ENCODE measurements around the gene ATRNL1.

Gene ATRNL1

DNA sequence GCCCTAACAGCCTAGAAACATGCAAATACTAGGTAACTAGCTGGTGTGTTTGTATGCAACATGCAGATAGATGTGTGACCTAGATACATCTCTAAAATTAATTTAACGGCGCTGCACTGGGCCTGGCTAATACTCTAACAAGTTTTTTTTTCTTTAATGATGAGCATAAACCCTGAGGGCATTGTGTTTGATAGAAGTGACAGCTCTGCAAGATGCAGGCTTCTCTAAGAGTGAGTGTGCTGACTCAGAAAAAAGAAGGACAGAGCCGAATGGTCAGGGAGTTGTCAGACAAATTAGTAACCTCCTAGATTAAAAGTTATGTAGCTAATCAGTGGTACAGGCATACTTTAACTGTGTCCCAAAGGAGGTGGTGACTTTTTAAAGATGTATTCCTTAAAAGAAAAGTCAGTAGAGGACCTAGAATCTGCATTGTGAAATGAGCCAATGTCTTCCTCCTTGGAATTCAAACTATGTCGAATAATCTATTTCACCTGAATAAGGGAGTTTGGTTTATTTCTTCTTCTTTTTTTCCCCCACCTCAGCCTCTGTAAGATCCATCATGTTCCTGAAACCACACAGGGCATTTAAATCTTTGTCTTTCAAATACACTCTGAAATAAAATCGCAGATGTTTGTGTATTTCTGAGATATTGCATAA, 864.7 kb downstream of the ATRNL1 start:
- no peak for DNase-seq

DNA sequence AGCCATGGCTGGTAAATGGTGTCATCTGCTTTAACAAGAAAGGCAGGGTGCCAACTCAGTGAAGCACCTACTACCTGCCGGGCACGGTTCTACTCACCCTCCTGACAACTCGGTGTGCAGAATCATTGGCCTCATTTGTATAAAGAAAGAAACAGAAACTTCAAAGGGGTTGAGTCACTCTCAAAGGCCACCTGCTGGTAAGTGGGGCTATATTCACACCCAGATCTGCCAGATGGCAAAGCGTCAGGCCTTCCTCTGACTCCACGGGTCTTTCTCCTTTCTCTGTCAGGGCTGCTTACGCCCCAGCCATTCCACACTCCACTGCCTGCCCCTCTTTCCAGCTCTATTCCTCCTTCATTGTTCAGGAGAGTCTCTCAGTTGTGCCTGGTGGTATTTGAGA, 870.7 kb downstream of the ATRNL1 start:
- DNase-seq: no peak

DNA sequence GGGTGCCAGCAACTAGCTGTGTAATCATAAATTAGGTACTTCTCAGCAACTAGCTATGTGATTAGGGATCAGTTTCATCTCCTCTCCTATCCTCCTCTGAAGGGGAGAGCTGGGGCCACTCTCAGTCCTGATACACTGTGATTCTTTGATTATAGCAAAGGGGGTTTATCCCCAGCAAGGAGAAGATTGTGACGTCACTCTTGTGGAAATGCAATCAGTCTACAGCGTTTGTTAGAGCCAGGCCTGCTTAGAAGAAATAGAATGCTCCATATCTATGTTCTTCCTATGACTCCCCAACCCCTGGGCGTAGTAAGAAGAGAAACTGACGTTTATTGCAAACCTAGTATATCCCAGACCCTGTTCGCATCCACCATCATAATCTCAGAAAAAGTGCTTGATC, 871.7 kb downstream of the ATRNL1 start:
- no peak for DNase-seq

DNA sequence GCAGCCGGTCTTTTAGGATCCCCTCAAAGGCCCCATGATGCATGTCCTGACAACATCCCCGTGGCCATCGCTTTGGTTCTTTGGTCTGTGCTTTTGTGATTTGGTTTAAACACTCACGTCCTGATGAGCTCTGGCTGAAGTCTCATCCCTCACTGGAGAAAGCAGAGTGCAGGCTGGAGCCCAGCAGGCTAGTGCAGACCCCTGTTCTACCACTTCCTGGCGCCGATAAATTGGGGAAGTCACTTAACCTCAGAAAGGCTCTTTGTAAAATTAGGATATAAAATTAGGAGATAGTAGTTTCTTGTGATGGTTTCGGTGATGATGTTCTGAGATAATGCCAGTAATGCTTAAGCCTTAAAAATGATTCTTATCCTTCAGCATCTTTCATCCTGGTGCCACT, 872.2 kb downstream of the ATRNL1 start:
- no peak for DNase-seq

DNA sequence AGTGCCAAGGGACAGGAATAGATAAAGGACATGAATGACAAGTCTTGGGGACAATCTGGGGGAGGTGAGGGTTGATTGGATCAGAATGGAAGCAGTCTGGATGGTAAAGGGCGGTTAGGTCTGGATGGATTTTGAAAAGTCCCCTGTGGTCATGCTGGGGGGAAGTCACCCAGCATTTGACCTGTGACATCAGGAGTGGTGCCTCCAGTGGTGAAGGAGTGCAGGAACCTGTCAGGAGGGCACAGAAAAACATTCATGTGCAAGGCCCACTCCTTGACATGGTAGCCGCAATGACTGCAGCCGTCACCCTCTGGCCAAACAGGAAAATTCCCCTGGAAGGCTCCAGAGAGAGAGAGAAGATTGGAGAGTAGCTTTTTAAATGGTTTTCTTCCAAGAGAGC, 875.1 kb downstream of the ATRNL1 start:
- DNase-seq: no peak

DNA sequence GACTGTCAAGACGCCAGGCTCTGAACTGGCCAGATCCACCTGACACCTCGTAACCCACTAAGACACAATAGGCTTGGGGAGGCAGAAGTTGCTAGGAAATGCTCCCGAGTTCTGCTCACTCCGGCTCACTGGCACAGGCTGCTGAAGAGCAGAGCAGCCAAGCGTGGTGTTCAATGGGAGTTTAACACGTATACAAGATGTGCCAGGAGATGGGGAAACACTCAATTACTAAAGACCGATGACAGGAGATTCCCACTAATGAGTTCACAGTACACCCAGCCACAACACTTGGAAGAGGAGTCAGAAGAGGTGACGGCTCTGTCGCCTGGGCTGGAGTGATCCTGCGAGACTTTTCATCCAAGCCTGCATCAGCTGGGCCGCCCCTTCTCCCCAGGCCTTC, 876.4 kb downstream of the ATRNL1 start:
- no peak for DNase-seq

DNA sequence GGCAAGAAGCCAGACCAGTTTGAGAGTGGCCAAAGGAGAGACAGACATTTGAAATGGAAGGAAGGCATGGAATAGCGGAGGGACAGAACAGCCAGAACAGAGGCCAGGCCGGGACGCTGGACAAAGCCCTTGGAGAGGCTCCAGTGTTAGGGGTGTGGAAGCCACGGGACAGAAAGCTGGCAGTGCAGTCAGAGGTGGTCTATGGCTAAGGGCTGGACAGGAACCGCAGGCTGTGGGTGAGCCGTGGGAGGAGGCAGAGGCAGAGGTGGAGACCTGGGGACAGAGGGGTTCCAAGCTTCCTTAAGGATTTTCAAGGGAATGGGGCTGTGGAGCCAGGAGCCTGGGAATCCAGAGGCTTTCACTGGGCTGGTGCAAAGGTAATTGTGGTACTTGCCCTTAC, 878.8 kb downstream of the ATRNL1 start:
- DNase-seq: no peak

DNA sequence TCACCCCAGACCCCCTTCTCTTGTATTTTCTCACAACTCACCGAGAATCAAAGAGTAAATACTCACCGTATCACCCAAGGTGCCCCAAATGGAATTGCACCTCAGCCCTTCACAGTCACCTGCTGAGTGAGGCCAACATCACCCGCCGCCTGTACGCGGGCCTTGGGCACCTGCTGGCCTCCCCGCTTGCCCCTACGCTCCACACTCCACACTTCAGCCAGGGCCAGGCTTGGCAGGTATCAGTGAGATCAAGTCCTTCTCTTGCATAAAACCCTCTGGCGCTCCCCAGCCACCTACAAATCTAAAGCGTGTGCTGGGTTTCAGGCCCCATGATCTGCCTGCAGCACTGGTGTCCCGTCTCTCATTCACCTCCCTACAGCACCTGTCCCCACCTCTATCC, 879.3 kb downstream of the ATRNL1 start:
- no peak for DNase-seq

DNA sequence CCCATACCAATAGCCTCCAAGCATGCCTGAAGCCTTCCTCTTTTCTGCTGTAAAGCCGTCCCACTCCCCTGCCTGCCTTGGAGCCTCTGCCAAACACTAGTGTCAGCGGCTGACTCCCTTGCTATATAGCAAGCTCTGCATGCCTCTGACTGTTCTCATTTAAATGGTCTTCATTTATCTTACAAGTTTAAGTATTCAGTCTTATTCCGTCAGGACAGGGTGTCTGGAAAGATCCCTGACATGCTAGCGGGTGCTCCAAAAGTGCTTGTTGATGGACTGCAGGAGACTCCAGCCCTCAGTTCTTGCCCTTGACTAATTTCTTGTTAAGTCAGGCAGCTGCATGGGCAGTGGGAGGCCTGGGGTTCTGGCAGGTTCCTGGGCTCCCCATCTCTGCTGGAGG, 881.2 kb downstream of the ATRNL1 start:
- no peak for DNase-seq

DNA sequence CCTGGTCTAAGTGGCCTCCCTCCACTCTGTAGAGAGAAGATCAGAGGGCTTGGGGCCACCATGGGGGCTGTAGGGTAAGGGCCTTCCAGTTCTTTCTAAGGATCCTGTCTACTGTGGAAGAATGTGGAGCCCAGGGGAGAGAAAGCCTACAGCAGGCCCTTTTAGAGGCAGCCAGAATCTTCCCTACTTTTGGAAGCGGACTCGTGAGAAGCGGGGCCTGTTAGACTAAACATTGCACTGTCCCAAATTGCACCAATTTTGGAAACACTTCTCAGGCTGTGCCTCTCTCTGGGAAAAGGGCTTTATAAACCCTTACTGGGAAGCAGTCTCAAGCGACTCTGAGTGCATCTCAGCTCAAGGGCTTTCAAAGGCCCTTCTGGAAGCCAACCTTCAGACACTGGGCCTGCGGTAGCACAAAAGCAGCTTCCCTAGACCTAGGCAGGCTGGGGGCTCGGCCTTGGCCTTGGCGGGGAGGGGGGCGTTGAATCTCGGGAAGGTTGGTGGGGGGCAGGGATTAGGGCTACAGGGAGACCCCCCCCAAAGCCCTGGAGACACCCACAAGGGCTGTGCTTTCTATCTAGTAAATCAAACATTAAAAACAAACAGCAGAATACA, 881.8 kb downstream of the ATRNL1 start:
- no peak for DNase-seq

DNA sequence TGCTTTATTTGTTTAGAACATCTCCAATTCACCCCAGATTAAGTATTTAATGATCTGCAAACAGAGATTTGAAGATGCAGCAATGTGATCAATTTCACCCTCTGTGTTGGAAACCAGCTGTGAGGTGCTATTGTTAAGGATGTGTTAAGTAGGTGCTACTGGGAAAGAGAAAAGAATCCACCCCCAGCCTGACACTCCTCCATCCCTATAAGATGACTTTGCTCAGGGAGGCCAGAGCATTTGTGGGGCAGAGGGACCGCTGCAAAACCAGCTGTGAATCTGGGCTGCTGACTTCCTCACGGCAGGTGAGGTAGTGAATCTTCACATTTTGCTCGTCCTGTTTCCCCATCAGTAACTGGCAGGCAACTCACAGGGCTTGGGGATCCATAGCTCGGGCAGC, 882.3 kb downstream of the ATRNL1 start:
- DNase-seq: no peak

DNA sequence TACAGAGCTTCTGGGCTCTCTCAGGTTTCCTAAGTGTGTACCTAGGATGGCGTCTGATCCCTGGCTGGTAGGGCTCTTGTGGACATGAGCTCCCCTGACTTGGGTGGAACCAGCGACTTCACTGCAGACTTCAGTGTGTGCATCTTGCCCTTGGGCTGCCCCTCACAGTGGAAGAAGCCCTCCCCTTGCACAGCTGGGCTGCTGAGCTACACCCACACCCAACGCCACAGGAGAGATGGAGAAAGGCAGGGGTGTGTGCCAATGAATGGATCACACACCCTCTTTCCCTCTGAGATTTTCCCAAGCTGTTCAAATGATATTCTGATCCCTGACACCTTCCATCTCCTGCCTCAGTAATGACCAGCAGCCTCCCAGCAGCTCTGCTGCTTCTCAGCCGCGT, 883.2 kb downstream of the ATRNL1 start:
- no peak for DNase-seq

DNA sequence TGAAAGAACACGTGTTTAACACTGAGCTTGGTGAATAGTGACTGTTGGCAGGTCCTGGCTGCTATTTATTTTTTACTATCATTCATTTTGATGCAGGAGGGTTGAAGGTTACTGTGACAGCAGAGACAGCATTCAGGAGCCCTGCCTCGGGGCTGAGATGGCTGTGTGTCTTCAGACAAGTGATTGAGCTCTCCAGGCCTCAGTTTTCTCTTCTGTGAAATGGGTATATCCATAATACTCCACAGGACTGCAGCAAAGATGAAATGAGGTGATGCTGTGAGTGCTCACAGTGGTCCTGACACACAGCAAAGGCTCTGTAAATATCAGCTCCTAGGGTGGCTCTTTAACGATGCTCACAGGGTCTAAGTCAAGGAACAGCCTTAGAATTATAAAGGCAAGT, 884.7 kb downstream of the ATRNL1 start:
- DNase-seq: no peak

DNA sequence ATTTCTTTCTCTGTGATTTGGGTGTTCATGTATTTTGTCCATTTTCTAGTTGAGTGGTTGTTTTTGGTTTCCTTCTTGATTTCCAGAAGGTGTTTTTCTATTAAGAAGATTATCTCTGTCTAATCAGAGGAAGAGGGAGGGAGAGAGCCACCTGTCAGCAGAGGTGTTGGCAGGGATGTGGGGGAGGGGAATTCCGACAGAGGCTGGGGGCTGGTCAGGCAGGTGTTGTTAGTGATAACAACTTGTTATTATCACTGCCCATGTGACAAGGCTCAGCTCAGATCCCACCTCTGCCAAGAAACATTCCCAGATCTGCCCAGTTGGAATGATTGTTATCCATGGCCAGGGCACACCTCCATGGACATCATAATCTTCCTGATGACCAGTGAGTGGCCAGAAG, 886.4 kb downstream of the ATRNL1 start:
- DNase-seq: no peak

DNA sequence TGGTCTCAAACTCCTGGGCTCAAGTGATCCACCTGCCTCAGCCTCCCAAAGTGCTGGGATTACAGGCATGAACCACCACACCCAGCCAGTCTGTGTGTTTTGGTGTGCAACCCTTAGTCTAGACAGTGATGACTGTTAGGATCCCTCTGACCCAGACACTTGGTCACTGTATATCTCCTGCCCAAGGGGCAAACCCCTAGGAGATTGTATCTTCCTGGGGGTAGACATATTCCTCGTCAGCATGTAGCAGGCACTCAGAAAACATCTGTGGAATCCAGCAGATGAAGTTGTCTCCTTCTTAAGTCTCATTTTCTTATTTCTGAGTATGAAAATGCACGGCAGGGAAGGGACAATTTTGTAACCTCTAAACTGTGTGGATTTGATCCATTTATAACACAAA, 887.3 kb downstream of the ATRNL1 start:
- no peak for DNase-seq

DNA sequence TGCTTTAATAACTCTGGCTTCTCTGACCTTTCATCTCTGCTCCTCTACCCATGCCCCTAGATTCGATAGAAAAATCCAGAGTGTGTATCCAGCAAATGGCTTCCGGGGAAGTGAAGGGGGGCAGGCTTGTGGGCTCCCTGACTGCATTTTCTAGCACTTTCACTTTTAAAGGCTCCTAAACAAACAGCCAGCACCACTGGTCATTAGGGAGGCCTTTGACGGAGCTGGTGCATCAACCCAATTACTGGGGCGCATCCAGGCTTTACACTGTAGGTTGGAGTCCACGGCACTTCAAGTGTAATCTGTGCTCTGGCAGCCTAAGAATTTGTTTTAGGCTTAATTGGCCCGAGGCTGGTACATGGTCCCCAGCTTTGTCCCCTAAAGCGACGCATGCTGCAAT, 887.9 kb downstream of the ATRNL1 start:
- DNase-seq: no peak

DNA sequence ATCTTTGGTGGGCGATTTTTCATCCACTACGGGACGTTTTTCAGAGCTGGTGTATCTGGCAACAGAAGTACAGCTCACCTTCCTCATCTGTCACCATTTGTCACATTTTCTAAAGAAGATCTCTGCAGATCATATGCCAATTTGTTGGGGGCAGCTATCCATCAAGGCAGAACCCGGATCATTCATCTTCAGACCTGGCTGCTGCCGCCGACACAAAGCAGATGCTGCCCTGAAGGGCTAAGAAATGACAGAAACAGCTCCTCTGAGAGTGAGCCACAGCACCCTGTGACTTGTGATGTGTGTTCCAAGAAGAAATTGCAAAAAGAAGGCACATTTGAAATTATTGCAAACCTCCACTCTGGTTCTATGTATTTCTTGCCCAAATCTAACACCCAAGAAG, 888.9 kb downstream of the ATRNL1 start:
- DNase-seq: no peak

DNA sequence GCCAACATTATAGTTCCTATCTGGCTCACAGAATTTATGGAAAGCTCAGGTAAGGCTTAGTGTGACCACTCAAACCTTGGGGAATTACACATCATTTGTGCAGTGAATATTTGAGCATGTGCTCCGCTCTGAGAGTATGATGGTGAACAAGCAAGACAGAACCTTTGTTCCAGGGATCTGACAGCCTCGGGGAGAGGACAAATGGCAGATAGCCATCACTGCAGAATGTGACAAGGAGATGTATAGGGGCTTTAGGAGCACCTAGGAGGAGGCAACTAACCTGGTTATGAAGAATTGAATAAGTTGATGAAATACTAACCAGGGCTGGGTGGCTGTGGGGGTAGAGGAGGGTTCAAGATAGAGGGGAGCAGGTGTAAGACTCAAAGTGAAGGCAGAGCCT, 889.4 kb downstream of the ATRNL1 start:
- no peak for DNase-seq

DNA sequence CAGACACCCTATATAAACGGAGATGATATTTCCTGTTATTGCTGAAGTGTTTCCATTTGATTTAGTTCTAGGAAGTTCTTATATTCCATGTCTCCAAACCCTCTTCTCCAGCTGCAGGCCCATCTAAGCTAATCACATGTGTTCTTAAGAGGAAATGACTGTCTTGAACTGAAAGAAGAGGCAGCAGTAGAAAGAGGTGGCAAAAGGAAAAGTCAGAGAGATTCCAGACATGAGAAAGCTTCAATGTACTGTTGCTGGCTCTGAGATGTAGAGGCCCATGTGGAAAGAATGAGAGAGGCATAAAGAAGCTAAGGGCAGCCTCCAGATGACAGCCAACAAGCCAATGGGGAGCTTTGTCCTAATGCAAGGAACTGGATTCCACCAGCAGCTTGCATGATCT, 892.6 kb downstream of the ATRNL1 start:
- no peak for DNase-seq

DNA sequence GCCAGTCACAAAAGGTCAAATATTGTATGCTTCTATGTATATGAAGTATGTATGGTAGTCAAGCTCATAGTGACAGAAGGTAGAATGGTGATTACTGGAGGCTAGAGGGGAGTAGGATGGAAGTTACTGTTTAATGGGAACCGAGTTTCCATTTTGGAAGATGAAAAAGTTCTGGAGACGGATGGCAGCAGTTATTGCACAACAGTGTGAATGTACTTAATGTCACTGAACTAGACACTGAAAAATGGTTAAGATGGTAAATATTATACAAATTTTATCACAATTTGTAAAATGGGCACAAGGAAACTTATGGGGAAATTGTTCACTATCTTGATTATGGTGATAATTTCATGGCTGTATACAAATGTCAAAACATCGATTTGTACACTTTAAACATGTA, 895.2 kb downstream of the ATRNL1 start:
- DNase-seq: no peak

DNA sequence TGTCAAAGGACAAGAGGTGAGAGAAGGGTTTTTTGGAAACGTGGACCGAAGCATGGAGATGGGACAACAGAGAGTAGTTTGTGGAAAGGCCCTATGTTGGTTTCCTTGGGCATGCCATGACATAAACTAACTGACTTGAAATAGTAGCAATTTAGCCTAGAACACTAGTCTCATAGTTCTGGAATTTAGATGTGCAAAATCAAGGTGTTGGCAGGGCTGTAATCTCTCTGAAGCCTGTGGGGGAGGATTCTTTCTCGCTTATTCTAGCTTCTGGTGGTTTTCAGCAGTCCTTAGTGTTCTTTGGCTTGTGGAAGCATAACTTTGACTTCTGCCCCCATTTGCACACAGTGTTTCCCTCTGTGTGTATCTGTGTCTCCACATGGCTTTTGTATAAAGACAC, 896.5 kb downstream of the ATRNL1 start:
- no peak for DNase-seq

DNA sequence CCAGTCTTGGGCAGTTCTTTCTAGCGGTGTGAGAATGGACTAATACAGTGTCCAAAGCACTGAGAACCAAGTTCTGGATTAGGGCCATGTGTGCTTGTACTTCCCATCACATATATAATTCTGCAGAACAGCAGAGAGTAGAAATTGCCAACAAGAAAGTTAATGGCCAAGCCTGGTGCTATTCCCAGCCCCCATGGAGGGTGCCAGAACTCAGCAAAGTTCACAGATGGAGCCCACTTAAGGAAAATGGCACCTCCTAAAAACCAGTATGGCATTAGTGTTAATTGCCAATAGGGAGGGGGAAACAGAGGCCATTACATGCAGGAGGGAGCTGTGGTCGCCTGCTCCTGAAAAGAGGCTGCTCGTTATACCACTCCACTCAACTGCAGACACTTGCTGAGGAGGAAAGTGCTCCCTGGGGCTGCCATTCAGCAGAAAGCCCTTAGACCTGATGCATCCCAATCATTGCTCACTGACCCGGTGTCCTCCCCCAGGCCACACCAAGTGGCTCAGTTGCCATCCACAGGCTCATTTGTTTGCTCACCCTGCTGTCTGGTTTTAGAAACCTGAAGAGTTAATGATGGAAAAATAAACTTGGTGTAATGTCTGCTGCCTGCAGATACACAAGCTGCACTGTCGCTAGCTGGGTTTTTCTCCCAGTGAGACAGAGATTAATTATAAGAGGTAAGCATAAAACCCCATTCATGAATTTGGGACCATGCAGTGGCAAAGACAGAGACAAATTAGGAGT, 899.2 kb downstream of the ATRNL1 start:
- no peak for DNase-seq

DNA sequence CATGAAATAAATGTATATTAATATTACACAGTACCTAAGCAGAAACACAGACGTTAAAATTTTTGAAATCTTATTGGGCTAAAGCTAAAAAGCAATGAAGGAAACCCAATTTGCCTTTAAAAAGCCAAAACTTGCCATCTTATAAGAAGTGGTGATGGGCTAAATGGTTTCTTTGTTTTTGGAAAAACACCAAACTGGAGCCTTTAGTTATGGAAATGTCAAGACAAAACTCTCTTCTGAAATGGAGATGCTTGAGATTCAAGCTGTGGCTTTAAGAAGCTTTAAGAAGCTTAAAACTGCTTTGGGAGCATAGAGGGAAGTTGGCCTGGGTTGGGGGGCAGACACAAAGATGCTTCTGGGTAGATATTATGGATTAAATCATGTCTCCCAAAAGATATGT, 902.9 kb downstream of the ATRNL1 start:
- DNase-seq: no peak

DNA sequence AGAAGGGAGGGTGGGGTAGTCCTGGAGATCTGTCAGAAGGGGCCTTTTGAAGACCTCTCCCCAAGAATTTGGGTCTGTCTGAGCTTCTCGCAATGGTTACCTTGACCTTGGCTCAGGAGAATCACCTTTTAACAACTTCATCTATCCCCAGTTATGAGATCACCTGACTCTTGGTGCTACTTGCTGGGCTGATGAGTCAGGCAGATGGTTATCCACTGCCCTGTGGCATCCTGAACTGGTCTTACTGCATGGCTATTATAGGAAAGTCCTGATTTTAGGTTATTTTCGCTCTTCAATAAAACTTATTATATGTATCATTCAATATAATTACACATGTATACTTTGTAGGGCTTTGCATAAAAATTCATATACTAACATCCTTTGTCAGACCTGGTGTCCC, 905.1 kb downstream of the ATRNL1 start:
- no peak for DNase-seq
